Parathyroid adenoma (tissue), 2 donors: Measurements from ENCODE around the gene RBM5.
A peak's percentile ranks its signal among the peaks of the same experiment; 100 is the strongest.

Experiments used
- H2AFZ ChIP-seq: fragments of 300-600 bp; sonication (generic); one replicate; pipeline ENCODE4 v1.7.0; 2017; ENCODE audit warnings: antibody characterized with exemption, mild to moderate bottlenecking
- H3K27ac ChIP-seq: fragments of 300-600 bp; sonication (generic); one replicate; pipeline ENCODE4 v1.7.0; 2017
- H3K27me3 ChIP-seq: fragments of 300-600 bp; sonication (generic); one replicate; pipeline ENCODE4 v1.7.0; 2017; ENCODE audit warnings: low read length; ENCODE audit not compliant: control insufficient read depth, insufficient read depth
- H3K36me3 ChIP-seq: fragments of 300-600 bp; sonication (generic); one replicate; pipeline ENCODE4 v1.7.0; 2017; ENCODE audit warnings: low read length; ENCODE audit not compliant: control insufficient read depth, insufficient read depth
- H3K4me1 ChIP-seq: fragments of 300-600 bp; sonication (generic); one replicate; pipeline ENCODE4 v1.7.0; 2017; ENCODE audit warnings: control low read depth
- H3K4me2 ChIP-seq: fragments of 300-600 bp; sonication (generic); one replicate; pipeline ENCODE4 v1.7.0; 2017; ENCODE audit warnings: low read length
- H3K4me3 ChIP-seq: fragments of 300-600 bp; sonication (generic); one replicate; pipeline ENCODE4 v1.7.0; 2017; ENCODE audit warnings: low read depth, low read length
- H3K79me2 ChIP-seq: fragments of 300-600 bp; sonication (generic); one replicate; pipeline ENCODE4 v1.7.0; 2017; ENCODE audit warnings: control low read depth
- H3K9ac ChIP-seq: fragments of 300-600 bp; sonication (generic); one replicate; pipeline ENCODE4 v1.7.0; 2017; ENCODE audit warnings: mild to moderate bottlenecking
- H3K9me3 ChIP-seq: fragments of 300-600 bp; sonication (generic); one replicate; pipeline ENCODE4 v1.7.0; 2017; ENCODE audit warnings: low read length; ENCODE audit not compliant: control insufficient read depth
- CTCF ChIP-seq: fragments of 300-600 bp; sonication (generic); IDR thresholded peaks from one replicate; pipeline ENCODE4 v1.7.0; 2017; ENCODE audit warnings: antibody characterized with exemption, mild to moderate bottlenecking
- donor health status: primary hyperparathyroidism.

Gene RBM5

GRCh38 chr3:50160561-50160983 lies 71.9 kb downstream of the RBM5 start:
- no peaks in the 10 kb centered on the region for H3K27me3 ChIP-seq
- H3K4me2 ChIP-seq: no peak overlapping the region
- H3K4me1 ChIP-seq: peaks cover 4% of the 10 kb centered on the region
- no peaks in the 10 kb centered on the region for H3K79me2 ChIP-seq
- no peaks in the 10 kb centered on the region for H3K36me3 ChIP-seq
- H3K27ac ChIP-seq: peak overlapping the region; percentile 54
- H3K9ac ChIP-seq: no peak overlapping the region
- H3K9me3 ChIP-seq: no peaks in the 10 kb centered on the region
- no peak for TF ChIP-seq CTCF
- no peak overlapping the region for H3K4me3 ChIP-seq
- no peak overlapping the region for H2AFZ ChIP-seq

GRCh38 chr3:50161320-50161719 lies 72.6 kb downstream of the RBM5 start:
- no peaks in the 10 kb centered on the region for H3K36me3 ChIP-seq
- H3K4me3 ChIP-seq: no peak overlapping the region
- TF ChIP-seq CTCF: no peak
- H3K9ac ChIP-seq: no peak overlapping the region
- H3K4me2 ChIP-seq: no peak overlapping the region
- H2AFZ ChIP-seq: no peak overlapping the region
- H3K27me3 ChIP-seq: no peaks in the 10 kb centered on the region
- no peaks in the 10 kb centered on the region for H3K79me2 ChIP-seq
- peak overlapping the region; percentile 54 for H3K27ac ChIP-seq
- H3K4me1 ChIP-seq: no peaks in the 10 kb centered on the region
- H3K9me3 ChIP-seq: no peaks in the 10 kb centered on the region

GRCh38 chr3:50162034-50162883 lies 73.5 kb downstream of the RBM5 start:
- no peaks in the 10 kb centered on the region for H3K27me3 ChIP-seq
- H3K9ac ChIP-seq: no peak overlapping the region
- H3K4me1 ChIP-seq: no peaks in the 10 kb centered on the region
- no peaks in the 10 kb centered on the region for H3K9me3 ChIP-seq
- peak overlapping the region; percentile 54 for H3K27ac ChIP-seq
- no peak overlapping the region for H3K4me3 ChIP-seq
- no peak overlapping the region for H3K4me2 ChIP-seq
- TF ChIP-seq CTCF: no peak
- no peaks in the 10 kb centered on the region for H3K36me3 ChIP-seq
- H2AFZ ChIP-seq: no peak overlapping the region
- H3K79me2 ChIP-seq: no peaks in the 10 kb centered on the region

- Histone ChIP-seq H3K4me1 (no peaks in the 10 kb centered on the region), H3K9me3 (no peaks in the 10 kb centered on the region), H3K4me3 (no peak overlapping the region), H3K4me2 (no peak overlapping the region), H3K36me3 (no peaks in the 10 kb centered on the region), H3K27me3 (no peaks in the 10 kb centered on the region), H3K9ac (no peak overlapping the region), H3K79me2 (no peaks in the 10 kb centered on the region), H3K27ac (peak overlapping the region; percentile 60), H2AFZ (no peak overlapping the region)
- TF ChIP-seq CTCF: no peak
Observed at GRCh38 chr3:50163572-50164455, 75.1 kb downstream of the RBM5 start.
